GM12874 (cell line): ENCODE results near the gene DSTYK.
A peak's percentile ranks its signal among the peaks of the same experiment; 100 is the strongest.

Experiments
- CTCF ChIP-seq: IDR thresholded peaks from 2 replicates; pipeline ENCODE4 v1.5.1; 2011; ENCODE audit warnings: low read depth, mild to moderate bottlenecking, control low read depth, low read length, moderate library complexity; ENCODE audit not compliant: insufficient read depth

Gene DSTYK

GRCh38 chr1:205230982-205231381 is 19.5 kb upstream of the DSTYK start:
- TF ChIP-seq CTCF: no peak

GRCh38 chr1:205229916-205230700 is 18.6 kb upstream of the DSTYK start:
- TF ChIP-seq CTCF: no peak

- TF ChIP-seq CTCF: peak; percentile 43; the same call in 1 of the 2 replicates
These were observed 17.9 kb upstream of the DSTYK start for GRCh38 chr1:205229399-205229871.

- TF ChIP-seq CTCF: no peak
These were observed 16.6 kb upstream of the DSTYK start for GRCh38 chr1:205228093-205228521.

- TF ChIP-seq CTCF: no peak
These were observed 16.1 kb upstream of the DSTYK start, which contains the start of gene TMCC2 for GRCh38 chr1:205227584-205228013. Gene TMCC2, plus strand, starts transcription at chr1:205227946. Its CDS starts 619 bp downstream, at chr1:205228565.

GRCh38 chr1:205226868-205227583 is 15.5 kb upstream of the DSTYK start:
- no peak for TF ChIP-seq CTCF
